Stimulated activated CD8-positive, alpha-beta memory T cell treated with anti-CD3 and anti-CD28 coated beads, Interleukin-2, amount 100 ng/mL, for 48 hours (primary cell): ENCODE data around the gene PDIA5.

Experiments
- DNase-seq, 2 donors: peaks; one replicate each; pipeline ENCODE4 v3.0.0-alpha.2; 2020; ENCODE audit warnings: low read depth in 2 of 2

Gene PDIA5

DNA sequence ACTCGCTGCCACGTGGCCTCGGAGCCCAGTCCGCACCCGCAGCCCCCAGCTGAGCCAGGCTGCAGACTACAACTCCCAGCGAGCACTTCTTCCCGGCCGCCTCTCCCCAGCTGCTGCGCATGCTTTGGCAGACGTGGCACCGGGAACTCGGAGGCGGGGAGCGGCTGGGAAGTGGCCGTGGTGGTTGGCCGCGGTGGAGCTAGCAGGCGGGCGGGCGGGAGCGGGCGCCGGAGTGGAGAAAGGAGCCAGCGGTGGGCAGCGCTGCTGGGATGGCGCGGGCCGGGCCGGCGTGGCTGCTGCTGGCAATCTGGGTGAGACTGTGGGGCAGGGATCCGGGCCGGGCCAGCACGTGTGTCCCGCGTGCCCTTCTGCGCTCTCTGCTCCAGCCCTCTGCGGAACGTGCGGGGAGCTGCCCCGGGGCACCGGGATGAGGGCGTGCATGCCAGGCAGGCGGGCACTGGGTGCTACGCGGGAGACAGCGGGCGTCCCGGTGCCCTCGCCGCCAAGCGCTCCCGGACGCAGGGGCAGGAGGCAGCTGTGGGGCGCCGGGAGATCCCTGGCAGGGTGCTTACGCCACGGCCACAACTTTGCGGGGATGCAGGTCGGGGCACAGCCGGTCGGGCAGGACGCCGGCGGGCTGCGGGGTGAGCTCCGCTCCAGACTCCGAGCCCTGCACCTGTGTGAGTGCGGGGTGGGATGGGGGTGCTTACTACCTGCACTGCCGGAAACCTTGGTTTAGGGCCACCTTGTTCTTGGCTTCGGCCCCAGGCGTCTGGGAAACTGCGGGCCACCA is at the start of gene PDIA5:
Gene PDIA5, plus strand, starts transcription at position 130 of the 793 bp plus-strand sequence. Its CDS starts 140 bp downstream, at position 270.
- peak; percentile 73 for DNase-seq

DNA sequence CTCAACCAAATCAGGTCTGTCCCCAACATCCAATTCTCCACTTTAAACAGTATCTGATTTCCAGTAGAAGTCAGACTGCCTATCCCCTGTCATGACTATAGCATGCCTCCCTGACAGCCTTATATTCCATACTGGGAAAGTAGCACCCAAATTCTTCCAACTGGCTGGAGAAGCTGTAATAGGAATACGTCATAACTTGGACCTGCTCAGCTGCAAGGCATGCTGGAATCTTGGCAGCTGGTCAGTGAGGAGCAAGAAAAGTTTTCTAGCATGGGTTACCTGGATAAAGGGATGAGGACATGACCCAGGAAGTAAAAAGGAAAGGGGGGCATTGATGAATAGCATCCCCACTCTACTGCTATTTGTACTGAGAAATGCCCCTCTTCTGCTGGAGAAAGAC is 48.1 kb upstream of the PDIA5 start:
- DNase-seq, result no peak

- DNase-seq, result no peak
Measured at GRCh38 chr3:123019161-123019560, 47.7 kb upstream of the PDIA5 start.

DNA sequence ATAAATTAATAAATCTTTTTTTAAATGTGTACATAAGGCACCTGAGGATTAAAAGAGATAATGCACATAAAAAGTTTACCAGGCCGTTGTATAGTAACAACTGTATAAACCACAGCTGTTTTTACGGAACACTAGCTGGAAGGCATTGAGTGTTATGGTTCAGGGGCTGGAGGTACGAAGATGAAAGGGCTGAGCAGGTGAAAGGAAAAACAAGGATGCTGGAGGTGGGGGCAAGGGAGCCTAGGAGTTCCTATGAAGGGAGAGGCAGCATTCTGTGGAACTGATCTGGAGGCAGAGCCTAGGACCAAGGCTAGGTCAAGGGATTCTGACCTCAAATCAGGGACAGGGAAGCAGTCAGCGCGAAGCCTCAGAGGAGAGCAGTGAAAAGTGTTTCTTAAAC is 47.2 kb upstream of the PDIA5 start:
- DNase-seq, result no peak

DNA sequence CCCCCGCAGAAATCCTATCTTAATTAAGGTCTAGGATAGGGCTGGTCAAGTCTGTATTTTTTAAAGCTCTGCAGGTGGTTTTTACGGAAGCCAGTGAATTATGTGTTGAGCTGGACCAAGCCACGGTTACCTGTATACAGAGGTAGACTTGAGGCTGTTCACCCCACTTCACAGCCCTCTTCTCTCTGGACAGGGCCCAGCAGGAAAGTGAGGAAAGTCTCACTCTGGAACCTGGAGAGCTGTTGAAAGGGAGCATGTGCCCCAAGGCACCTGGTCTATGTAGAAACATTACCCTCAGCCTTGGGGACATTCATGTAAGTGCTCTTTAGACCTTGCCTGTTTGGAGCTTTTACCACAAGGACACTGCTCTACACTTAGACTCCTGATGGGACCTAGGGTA is 46.1 kb upstream of the PDIA5 start:
- DNase-seq, result no peak

- no peak for DNase-seq
Measured at GRCh38 chr3:123021388-123021787, 45.4 kb upstream of the PDIA5 start.

- DNase-seq, result no peak
Measured at GRCh38 chr3:123021996-123022510, 44.8 kb upstream of the PDIA5 start.

DNA sequence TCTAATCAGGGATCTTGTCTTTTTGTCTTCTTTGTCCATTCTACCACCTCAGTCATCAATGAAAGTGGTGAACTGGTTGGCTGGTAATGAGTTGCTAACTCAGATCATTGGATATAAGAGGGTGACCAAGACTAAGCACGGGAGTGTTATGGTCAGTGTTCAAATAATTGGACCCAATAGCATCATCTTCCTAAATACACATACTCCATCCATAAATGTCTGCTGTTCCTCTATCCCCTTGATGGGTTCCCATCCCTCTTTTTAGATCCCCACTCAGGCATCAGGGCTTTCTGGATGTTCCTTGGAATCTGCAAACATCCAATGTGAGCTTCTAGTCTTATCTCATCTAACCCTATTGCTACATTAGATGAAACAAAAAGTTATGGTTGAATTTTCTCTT is 42.8 kb upstream of the PDIA5 start:
- DNase-seq, result no peak

DNA sequence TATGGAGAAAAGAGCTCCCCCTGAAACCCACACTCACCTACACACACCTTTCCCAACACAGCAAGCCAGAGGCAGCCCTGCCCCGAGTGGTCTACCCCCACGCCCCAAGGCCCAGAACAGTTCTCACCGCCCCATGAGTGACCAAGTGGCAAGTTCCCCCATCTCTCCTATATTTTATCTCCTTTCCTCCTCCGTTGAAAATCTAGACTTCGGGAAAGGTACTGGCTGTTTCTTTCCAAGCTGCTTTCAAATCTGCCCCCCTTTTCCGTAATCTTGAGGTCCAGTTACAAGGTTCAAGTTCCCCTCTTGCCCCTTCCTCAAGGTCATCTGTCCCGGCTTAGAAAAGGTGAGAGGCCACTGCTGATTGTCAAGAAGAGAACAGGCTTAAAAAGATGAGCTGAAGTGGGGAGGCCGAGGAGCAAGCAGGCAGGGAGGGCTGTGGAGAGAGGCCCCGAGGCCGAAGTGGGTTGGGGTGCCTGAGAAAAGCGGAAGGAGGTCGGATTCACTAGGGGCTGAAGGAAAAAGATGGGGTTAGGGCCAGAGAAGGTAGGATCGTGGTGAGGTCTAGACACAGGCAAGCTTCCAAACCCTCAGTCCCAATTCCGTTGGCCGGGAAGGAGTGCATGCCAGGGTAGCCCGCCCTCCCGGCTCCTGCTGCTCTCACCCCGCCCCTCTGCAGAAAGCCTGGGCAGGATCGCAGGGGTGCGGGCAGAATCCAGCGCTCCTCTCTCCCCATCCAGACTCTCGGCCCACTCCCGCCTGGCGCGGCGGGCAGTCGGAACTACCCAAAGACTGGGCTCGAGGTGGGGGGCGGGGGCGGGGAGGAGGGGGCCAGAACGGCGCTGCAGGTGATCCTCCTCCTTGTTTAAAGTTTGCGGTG is 40.9 kb upstream of the PDIA5 start:
- DNase-seq, result no peak

DNA sequence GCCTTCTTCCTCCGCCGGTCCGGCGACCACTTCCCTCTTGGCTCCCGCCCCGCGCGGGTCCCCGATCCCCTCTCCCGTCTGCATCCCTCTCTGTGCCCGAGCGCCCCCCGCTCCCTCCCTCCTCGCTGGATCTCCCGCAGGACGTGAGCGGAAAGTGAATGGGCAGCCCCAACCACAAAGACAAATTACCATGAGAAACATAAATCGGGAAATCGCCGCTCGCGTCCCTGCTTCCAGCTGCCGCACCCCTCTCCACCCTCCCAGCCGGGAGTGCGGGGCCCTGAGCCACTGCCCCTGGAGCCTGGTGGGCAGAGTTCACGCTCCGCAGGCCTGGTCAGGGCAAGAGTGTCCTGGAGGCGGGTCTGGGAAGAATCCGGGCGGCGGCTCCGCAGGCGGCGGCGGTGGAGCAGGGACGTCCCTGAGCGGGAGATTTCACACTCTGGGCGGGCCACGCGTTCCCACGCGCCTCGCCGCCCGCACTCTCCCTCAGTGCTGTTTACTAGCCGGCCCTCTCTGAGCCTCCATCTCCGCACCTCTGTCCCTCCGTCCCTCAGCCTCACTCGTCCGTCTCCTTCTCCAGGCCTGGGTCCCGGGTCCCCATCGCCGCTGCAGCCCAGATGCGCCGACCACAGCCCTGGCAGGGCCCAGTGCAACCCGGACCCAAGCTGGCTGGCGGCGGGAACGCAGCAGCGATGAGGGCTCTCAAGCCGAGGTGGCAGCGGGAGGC is 40.1 kb upstream of the PDIA5 start:
- DNase-seq, result peak in 1 of 2 donors; percentile 2

DNA sequence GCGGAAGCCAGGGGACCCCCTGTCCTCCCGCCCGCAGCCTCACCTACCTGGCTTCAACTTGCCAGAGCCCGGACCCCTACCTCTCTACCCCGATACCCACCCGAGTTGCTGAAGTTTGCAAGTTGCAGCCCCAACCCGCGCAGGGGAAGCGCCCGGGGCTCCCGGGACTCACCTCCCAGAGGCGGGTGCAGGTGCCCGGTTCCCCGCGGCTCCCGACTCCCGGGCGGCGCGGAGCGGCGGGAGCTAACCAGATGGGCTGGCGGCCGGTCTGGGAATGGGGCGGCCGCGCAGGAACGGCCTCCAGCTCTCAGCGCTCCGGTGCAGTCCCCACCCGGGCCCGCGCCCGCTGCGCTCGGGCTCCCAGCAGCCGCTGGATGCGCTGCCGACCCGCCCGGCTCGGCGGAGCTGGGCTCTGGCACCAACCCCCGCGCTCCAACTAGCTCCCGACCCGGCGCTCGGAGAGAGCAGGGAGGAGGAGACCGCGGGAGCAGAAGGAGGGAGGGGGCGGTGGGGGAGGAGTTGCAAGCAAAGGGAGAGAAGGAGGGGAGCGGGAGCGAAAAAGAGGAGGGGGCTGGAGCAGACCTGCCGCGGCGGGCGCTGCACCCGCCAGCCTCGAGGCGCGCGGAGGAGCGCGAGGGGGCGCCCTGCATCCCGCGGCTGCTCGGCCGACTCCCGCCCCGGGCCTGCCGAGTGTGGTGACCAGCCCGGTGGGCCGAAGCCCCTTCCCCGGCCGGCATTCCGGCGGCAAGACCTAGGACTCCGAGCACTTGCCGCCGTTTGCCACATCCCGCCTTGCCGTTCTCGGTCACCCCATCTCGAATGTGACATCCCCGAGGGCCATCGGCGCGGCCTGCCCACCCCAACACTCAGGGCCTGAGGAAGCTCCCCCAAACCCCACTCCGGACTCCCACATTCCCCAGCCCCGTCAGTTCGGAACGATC is 39.3 kb upstream of the PDIA5 start, which contains the start of gene SEMA5B:
Gene SEMA5B, minus strand, starts transcription at position 472 of the 941 bp plus-strand sequence. CDS start 66,500 bp downstream, outside the sequence.
- DNase-seq, result peak in 1 of 2 donors; percentile 6

DNA sequence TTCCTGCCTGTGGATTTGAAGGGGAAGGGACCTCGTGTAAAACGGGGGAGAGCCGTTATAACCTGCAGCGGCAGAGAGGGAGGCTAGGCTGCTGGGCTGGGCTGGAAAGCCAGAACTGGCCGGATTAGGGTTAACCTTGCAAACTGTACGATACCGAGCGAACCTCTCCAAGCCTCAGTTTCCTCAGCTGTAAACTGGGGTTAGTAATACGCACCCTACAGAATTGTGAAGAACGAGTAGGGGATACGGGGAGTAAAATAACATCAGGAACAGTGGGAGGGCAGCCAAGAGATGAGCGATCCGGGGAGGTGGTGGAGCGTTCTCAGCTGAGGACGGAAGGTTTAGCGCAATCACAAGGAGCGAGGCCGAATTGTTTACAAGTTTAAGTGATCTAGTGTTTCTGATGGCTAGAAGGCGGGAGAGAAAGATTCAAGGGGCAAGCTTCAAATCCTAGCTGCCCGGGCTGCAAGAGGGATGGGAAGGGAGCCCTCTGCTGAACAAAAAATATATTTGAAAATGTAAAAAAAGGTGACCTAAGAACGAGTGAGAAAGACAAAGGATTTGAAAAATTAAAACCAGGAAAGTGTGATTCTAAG is 38.5 kb upstream of the PDIA5 start:
- DNase-seq, result peak in 1 of 2 donors; percentile 2

DNA sequence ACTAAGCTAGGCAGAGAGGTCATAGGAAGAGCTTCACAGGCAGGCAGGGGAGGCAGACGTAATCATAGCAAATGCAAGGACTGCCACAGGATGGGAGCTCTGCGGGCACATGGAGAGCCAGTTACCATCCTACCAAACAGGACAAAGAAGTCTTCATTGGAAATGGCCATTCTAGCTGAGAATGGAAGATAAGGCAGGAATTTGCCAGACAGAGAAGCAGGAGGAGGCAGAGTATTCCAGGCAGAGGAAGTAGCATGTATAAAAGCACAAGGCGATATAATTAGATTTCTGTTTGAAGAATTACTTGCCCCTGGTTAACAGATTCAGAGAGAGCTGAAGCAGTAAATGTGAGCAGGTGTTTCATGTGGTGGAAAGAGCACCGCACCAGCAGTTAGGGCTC is 35.8 kb upstream of the PDIA5 start:
- DNase-seq, result no peak

- DNase-seq, result no peak
Measured at GRCh38 chr3:123032057-123032456, 34.8 kb upstream of the PDIA5 start.

DNA sequence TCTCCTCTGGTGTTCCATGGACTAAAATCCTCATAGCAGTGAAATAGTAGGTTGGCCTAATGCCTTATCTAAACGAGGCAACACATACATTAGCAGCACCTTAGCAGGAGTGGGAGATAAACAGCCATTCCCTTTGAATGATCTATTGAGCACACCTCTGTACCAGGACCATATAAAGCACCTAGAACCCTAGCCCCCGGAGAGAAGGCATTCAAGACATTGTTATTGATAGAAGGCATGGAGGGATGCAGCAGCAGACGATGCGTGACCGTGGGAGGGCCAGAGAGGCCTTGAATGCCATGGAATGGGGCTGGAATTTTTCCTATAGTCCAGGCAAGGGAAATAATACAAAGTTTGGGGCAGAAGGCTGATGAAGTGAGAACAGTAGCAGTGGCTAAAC is 32.7 kb upstream of the PDIA5 start:
- DNase-seq, result no peak

DNA sequence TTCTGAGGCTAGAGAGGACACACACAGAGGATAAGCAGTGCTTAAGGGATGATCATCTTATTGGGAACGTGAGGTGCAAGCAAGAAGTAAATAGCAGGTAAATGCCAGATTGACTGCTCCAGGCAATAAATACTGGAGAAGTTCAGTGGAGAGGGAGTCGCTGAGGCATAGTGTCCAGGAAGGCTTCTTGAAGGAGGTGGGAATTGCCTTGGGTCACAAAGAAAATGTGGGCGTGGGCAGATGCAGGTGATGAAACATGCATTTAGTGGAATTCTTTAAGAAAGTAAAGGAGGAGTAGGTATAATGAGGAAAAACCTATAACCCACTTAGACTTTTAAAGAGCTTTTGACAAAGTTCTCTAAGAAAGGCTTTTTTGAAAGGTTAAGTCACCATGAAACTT is 31.8 kb upstream of the PDIA5 start:
- DNase-seq, result no peak

DNA sequence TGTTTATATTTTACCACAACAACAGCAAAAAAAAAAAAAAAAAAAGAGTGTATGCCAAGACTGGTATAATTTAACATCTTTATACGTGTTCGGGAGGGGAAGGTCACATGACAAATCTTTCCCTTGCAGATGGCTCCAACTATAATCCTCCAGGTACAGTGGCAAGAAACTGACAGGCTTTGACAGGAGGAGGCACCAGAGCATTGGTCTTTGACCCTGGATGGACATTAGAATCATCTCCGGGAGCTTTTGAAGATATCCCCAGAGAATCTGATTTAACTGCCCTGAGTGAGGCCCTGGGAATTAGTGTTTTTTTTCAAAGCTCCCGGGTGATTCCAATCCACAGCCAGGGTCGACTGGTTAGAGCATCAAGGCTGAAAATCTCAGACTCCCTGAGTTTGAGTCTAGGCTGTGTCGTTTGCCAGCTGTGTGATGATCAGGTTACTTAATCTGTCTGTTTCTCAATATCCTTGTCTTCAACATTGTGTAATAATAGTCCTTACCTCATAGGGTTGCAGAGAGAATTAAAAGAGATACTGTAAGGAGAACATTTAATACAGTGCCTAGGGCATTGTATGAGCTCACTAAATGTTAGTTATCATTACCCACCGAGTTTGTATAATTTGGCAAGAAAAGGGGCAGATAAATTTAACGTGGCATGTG is 30.3 kb upstream of the PDIA5 start:
- no peak for DNase-seq

DNA sequence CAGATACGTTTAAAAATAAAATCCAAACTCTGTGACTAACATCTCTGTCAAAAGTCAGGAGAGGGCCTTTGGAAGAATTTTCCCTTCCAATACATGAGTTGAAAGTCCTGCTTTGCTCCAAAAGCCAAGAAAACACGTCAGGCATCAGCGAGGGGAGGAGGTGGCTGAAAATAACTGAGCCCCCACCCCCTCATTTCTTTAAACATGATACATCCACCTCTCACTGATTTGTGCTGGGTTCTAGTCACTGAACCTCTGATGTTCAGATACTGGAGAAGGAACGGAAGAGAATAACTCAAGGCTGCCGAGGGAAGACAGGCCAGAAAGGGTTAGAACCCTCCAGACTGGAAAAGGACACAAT is 29.8 kb upstream of the PDIA5 start:
- DNase-seq, result no peak

GRCh38 chr3:123038751-123039150 is 28.1 kb upstream of the PDIA5 start:
- no peak for DNase-seq

DNA sequence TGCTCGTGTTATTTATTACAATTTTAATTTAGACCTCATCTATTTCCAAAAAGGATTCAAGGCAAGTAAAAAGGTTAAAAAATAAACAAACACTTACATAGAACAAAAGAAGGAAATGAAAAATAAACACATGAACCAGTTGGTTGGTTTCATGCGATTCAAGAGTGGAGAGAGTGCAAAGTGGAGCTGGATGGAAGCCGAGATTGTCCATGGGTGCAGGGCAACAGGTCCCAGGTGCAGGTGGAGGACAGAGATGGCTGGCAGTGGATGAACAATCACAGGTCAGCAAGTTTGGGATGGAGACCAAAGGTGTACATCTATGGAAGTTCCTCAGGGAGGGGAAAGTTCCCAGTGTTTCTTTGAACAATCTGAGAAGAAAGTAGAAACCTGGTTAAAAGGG is 27.6 kb upstream of the PDIA5 start:
- no peak for DNase-seq
